T-helper 2 cell treated with Interferon-gamma antibody and Interleukin-4, amounts not matched to agents 100 ng/mL and 5 ng/mL, for 36 hours (primary cell): Measurements from ENCODE around the gene FOXP4. TPM values are rescaled to one million over a fixed set of nuclear protein-coding genes. Genes with fewer than 3 reads are reported as not detected.

ENCODE experiments used
- intact Hi-C: fragments of 100-400 bp; cut with micrococcal nuclease; formaldehyde crosslinking; loops from one replicate; pipeline ENCODE4 v1.15.1; 2023
- total RNA-seq: library from RNA; stranded (reverse); gene quantifications from 2 replicates; pipeline ENCODE4 v1.2.3, GENCODE V29; 2022

The FOXP4 gene
- total RNA-seq, 1 donor from 2014 or later, result 5.6 TPM

- intact Hi-C loops, result no loop called here
Observed at GRCh38 chr6:41641352-41641925, 95.3 kb downstream of the FOXP4 start.

DNA sequence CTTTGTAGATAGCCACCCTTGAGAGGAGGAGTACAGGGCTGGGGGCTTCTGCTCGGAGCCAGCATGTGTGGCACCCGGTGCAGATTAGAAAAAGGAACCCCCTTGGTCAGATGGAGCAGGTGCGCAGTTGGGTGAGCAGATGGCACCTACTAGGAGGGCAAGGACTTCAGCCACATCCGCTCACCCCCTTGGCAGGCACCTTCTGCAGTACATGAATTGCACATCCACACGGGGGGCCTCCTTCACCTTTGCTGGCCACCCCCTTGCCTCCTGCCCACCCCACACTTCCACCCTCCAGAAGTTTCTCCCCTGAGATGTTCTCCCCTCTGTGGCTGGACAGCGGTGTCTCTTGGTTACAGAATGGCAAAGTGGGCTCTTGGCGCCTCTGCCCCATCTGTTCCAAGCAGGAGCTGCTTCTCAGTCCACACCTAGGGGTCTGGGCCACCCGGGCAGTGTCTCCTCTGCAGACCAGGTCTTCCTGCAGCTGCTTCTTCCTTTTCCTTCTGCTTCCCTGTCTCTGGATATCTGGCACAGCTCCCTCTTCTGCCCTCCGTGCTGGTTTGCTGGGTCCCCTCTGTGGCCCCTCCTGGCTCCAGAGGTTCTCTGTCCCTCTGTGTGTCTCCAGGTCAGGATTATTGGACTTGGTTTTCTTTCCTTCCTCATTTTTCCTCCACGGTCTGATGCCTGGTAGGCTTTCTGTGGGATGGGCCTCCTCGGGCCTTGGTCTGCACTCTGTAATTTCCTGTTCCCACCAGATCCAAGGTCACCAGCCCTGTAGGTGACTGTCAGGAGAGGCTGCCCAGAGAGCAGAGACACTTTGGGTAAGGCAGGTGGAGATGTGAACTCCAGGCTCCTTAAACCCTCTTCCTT is 96.1 kb downstream of the FOXP4 start:
- intact Hi-C loops, result no loop called here

GRCh38 chr6:41642960-41643898 is 97.0 kb downstream of the FOXP4 start:
- intact Hi-C loops, result no loop called here

DNA sequence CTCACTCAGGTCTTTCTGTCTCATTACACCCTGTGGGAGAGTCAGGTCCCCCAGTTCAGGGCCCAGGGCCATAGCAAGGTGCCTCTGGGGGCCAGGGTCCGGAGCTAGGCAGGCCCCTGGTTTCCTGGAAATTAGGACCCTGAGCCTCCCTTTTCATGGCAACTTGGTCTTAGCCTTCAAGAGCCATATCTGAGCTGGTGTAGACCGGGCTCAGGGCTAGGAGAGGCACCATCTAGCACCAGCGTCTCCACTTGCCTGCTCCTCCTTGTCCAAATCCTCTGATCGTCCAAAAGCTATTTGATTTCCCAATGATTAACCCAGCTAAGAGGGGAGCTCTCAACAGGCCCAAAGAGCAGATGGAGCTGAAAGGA is 97.7 kb downstream of the FOXP4 start:
- intact Hi-C loops, result no loop called here

- intact Hi-C loops, result no loop called here
Observed at GRCh38 chr6:41644297-41644879, 98.2 kb downstream of the FOXP4 start.

DNA sequence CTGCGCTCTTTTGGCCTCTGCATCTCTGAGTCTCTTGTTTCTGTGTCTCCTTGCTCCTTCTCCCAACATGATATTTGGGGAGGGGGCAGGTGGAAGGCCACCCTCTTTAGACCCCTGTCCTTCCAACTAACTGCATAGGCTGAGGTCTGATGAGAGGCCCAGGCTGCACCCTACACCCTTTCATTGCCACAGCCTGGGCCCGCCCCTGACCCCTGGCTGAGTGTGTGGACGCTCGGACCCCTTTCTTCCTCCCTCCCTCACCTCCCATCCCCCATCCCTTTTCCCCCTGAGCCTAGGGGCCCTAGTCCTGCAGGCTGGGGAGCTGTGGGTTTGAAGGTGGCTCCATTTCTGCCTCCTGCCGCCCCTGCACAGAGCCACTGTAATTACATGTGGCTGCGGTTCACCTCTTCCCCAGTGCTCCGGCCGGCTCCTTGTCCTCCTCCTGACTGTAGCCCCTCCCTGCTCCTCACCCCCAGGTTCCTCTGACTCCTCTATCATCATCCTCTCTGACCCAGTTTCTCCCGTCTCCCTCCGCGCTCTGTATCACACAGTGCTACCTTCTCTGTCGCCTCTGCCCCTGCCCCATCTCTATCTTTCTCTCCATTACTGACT is 98.9 kb downstream of the FOXP4 start:
- intact Hi-C loops, result no loop called here

- intact Hi-C loops, result no loop called here
Observed at GRCh38 chr6:41646026-41646795, 100.0 kb downstream of the FOXP4 start.

DNA sequence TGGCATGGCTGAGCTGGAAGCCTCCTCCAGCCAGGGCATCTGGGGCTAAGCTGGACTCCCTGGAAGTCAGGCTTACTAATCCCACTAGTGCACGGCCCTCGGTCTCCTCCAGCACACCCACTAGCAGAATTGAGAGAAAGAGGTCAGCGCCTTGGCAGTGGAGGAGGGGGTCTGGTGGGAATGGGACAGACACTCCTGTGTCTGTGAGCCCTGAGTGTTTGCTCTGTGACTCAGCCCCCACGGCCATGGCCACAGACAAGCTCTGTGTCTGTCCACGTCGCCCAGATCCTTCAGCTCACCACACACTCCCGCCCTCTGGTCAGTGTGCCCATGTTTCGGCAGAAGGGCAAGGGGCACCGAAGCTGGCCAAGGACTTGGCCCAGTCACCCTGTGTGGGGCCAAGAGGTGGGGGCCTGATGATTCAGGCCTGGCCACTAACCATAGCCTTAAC is 100.9 kb downstream of the FOXP4 start:
- intact Hi-C loops, result no loop called here

- intact Hi-C loops, result no loop called here
Observed at GRCh38 chr6:41648070-41648585, 101.9 kb downstream of the FOXP4 start.

- intact Hi-C loops, result no loop called here
Observed at GRCh38 chr6:41648921-41649320, 102.7 kb downstream of the FOXP4 start.

GRCh38 chr6:41649596-41649995 is 103.4 kb downstream of the FOXP4 start:
- intact Hi-C loops, result no loop called here

DNA sequence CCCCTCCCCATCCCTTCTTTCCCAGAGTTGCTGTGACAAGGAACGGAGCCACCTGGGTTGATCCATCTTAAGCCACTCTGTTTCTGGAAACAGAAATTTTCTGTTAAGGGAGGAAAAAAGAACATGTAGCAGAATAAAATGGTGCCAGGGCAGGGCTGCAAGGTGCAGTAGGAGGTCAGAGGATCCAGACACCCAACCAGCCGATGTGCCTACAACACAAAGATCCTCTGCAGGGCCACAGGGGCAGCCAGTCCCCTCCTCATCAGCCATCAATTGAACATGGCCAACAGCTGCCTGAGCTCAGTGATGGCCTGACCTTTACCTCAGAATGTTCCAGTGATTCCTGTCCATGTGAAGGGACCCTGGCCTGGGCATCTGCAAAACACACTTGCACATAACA is 103.9 kb downstream of the FOXP4 start:
- intact Hi-C loops, result no loop called here

- intact Hi-C loops, result no loop called here
Observed at GRCh38 chr6:41651246-41651961, 105.2 kb downstream of the FOXP4 start.

Other genes with a start within 250 kb of the FOXP4 start
- gene NCR2, start 210.8 kb upstream of the FOXP4 start, total RNA-seq, result not detected in 2 replicates
- gene MDFI, start 92.1 kb downstream of the FOXP4 start, total RNA-seq, result not detected in 2 replicates
- gene TFEB, start 189.2 kb downstream of the FOXP4 start, total RNA-seq, result 7.8 and 9.7 TPM in 2 replicates
- not detected in 2 replicates for gene PGC, start 201.0 kb downstream of the FOXP4 start, total RNA-seq
- 3.8 and 6.1 TPM in 2 replicates for gene FRS3, start 233.5 kb downstream of the FOXP4 start, total RNA-seq
- not detected in 2 replicates for gene PRICKLE4, start 234.4 kb downstream of the FOXP4 start, total RNA-seq
- 209 and 212 TPM in 2 replicates for gene TOMM6, start 241.3 kb downstream of the FOXP4 start, total RNA-seq